Activated CD8-positive, alpha-beta memory T cell treated with anti-CD3 and anti-CD28 coated beads for 36 hours (primary cell): ENCODE results near the gene LRRC9. TPM values are rescaled to one million over a fixed set of nuclear protein-coding genes. Genes with fewer than 3 reads are reported as not detected.

Experiments
- CTCF ChIA-PET: fragments of 350-600 bp; sonication (Branson Sonifier 250); formaldehyde crosslinking; loops from one replicate; lab custom pipeline; 2021; ENCODE audit warnings: antibody characterized with exemption; lab: Charles Lee
- POLR2A ChIA-PET: fragments of 350-600 bp; sonication (Branson Sonifier 250); formaldehyde crosslinking; loops from one replicate; lab custom pipeline; 2021; ENCODE audit warnings: antibody characterized with exemption; lab: Charles Lee
- total RNA-seq, 2 experiments: library from RNA; stranded (reverse); gene quantifications; one replicate each; pipeline ENCODE4 v1.2.3, GENCODE V29; 2021

Gene LRRC9
- not detected for total RNA-seq

- CTCF ChIA-PET: no interaction called here
- POLR2A ChIA-PET: no interaction called here
These were observed at the start of gene LRRC9 for GRCh38 chr14:59919570-59920377. Gene LRRC9, plus strand, starts transcription at chr14:59920144.

- ChIA-PET POLR2A (no interaction called here), CTCF (interaction anchor here (2.0 kb wide), 1 partner anchor 27 kb away, joined by 5 read pairs; no protein-coding TSS in a partner anchor)
These were observed 49.4 kb upstream of the LRRC9 start, which contains the start of gene RTN1 for GRCh38 chr14:59870277-59871165. Gene RTN1, minus strand, starts transcription at chr14:59870776. Its CDS starts 146 bp downstream, at chr14:59870630.

GRCh38 chr14:59871166-59871495 lies 48.8 kb upstream of the LRRC9 start:
- POLR2A ChIA-PET: no interaction called here
- CTCF ChIA-PET: interaction anchor here (2.0 kb wide), 1 partner anchor 27 kb away, joined by 5 read pairs; no protein-coding TSS in a partner anchor

GRCh38 chr14:59882957-59883356 lies 37.0 kb upstream of the LRRC9 start:
- ChIA-PET POLR2A (no interaction called here), CTCF (interaction anchor here (0.5 kb wide), 1 partner anchor 1891 kb away, joined by 3 read pairs; no protein-coding TSS in a partner anchor)

- POLR2A ChIA-PET: no interaction called here
- CTCF ChIA-PET: no interaction called here
These were observed 29.3 kb upstream of the LRRC9 start for GRCh38 chr14:59890676-59891075.

- ChIA-PET POLR2A (no interaction called here), CTCF (no interaction called here)
These were observed 24.2 kb upstream of the LRRC9 start for GRCh38 chr14:59895721-59896120.

GRCh38 chr14:59897757-59898383 lies 22.1 kb upstream of the LRRC9 start:
- ChIA-PET POLR2A (no interaction called here), CTCF (interaction anchor here (1.5 kb wide), 1 partner anchor 26 kb away, joined by 5 read pairs; the partner anchor contains the start of gene RTN1)

- ChIA-PET POLR2A (no interaction called here), CTCF (no interaction called here)
These were observed 19.4 kb upstream of the LRRC9 start for GRCh38 chr14:59900556-59900955.

- POLR2A ChIA-PET: no interaction called here
- CTCF ChIA-PET: no interaction called here
These were observed 15.8 kb upstream of the LRRC9 start for GRCh38 chr14:59904184-59904583.

- ChIA-PET CTCF (no interaction called here), POLR2A (no interaction called here)
These were observed 14.8 kb upstream of the LRRC9 start for GRCh38 chr14:59905188-59905587.

GRCh38 chr14:59912443-59912842 lies 7.5 kb upstream of the LRRC9 start:
- CTCF ChIA-PET: no interaction called here
- POLR2A ChIA-PET: no interaction called here

- ChIA-PET POLR2A (interaction anchor here (0.6 kb wide), 1 partner anchor 400 kb away, joined by 3 read pairs; no protein-coding TSS in a partner anchor), CTCF (no interaction called here)
These were observed 6.8 kb upstream of the LRRC9 start for GRCh38 chr14:59913187-59913586.

- ChIA-PET CTCF (no interaction called here), POLR2A (no interaction called here)
These were observed 947 bp upstream of the LRRC9 start for GRCh38 chr14:59918824-59919569.

GRCh38 chr14:59920378-59920683 lies 387 bp downstream of the LRRC9 start:
- ChIA-PET POLR2A (no interaction called here), CTCF (no interaction called here)

- ChIA-PET POLR2A (no interaction called here), CTCF (no interaction called here)
These were observed 5.9 kb downstream of the LRRC9 start for GRCh38 chr14:59925797-59926196.

- POLR2A ChIA-PET: no interaction called here
These were observed 6.6 kb downstream of the LRRC9 start for GRCh38 chr14:59926534-59926933.

GRCh38 chr14:59931237-59931636 lies 11.3 kb downstream of the LRRC9 start:
- POLR2A ChIA-PET: no interaction called here
- CTCF ChIA-PET: no interaction called here

More at GRCh38 chr14:59926534-59926933, 6.6 kb downstream of the LRRC9 start:
- CTCF ChIA-PET: no interaction called here

- POLR2A ChIA-PET: no interaction called here
- CTCF ChIA-PET: no interaction called here
These were observed 16.2 kb downstream of the LRRC9 start for GRCh38 chr14:59936145-59936544.

GRCh38 chr14:59939828-59940227 lies 19.9 kb downstream of the LRRC9 start:
- POLR2A ChIA-PET: no interaction called here

More at GRCh38 chr14:59939828-59940227, 19.9 kb downstream of the LRRC9 start:
- CTCF ChIA-PET: no interaction called here
